ENCODE results near the gene IL2RA.
"Not testable (repeated sequence)": the region's sequence is repeated elsewhere in the genome, so short reads cannot be mapped to it uniquely, and the experiment has no call there.

IL2RA gene

DNA sequence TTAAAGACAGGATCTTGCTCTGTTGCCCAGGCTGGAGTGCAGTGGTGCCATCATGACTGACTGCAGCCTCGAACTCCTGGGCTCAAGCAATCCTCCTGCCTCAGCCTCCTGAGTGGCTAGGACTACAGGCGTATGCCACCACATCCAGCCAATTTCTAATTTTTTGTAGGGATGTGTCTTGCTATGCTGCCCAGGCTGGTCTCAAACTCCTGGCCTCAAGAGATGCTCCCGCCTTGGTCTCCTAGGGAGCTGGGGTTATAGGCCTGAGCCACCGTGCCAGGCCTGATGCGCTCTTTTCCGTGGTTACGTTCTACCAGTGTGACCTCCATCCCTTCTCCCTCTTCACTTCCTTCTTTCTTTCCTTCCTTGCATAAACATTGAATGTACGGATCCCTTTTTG lies 50.6 kb downstream of the IL2RA start:
- DNase-seq = no peak

DNA sequence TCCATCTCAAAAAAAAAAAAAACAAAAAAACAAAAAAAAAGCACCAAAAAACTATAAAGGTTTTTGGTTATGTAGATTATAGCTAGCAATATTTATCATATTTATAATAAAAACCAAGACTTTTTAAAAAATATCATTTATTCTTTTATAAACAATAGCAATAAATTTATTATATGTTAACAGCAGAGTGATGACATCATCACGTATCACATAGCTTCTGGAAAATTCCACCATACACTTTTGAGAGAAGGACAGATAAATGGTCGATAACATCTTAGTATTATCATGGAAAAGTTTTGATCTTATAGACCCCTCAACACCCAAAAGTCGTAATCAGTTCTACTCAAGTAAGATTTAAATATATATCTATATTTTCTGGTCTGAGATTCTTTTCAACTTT lies 51.6 kb downstream of the IL2RA start:
- DNase-seq = no peak

DNA sequence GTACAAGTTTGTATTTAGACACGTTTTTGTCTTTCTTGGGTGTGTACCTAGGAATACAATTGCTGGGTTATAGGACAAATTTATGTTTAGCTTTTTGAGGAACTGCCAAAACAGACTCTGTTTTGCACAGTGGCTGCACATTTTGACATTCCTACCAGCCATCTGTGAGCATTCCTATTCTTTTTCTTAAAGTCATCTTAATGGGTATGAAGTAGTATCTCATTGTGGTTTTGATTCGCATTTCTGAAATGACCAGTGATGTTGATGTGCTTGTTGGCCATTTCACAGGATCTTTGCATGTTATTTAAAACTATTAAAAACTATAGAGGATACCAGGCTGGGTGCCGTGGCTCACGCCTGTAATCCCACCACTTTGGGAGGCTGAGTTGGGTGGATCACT lies 52.2 kb downstream of the IL2RA start:
- DNase-seq = no peak

DNA sequence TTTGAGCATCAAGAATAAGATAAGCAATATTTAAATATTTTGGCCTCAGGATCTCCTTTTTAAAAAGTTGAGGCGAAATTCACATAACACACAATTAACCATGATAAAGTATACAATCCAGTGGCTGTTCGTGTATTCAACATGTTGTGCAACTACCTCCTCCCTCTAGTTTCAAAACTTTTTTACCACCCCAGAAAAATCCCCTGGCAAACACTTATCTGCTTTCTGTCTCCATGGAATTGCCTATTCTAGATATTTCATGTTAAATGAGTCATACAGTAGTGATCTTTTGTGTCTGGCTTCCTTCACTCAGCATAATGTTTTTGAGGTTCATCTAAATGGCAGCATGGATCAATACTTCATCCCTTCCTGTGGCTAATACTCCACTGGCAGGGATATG lies 53.0 kb downstream of the IL2RA start:
- DNase-seq = peak; percentile 92

DNA sequence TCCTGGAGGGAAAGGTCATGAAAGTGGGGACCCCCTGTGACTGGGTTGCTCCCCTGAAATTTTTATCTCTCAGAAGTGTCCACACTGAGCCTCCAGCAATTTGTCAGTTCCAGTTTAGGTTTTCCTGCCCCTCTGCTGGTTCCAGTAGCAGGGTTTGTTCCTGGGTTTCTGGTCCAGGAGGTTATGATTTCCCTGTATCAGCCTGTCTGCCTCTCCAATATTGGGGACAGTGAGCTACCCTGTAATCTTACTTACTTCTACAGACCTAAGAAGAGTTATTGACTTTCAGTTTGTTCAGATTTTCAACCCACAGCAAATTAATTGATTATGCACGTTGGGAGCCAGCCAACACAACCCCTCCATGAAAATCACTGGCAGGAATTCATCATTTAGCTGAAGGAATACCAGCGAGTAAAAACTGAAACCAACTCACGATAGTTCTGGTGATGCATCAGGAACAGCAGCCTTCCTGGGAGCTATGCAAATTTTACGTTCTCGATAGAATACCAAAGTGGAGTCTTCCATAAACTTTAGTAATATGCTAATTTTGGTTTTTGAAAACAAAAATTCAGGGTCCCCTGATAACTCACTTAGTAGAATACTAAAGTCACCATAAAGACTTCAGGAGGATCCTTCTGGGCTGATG lies 53.5 kb downstream of the IL2RA start:
- peak; percentile 29 for DNase-seq

DNA sequence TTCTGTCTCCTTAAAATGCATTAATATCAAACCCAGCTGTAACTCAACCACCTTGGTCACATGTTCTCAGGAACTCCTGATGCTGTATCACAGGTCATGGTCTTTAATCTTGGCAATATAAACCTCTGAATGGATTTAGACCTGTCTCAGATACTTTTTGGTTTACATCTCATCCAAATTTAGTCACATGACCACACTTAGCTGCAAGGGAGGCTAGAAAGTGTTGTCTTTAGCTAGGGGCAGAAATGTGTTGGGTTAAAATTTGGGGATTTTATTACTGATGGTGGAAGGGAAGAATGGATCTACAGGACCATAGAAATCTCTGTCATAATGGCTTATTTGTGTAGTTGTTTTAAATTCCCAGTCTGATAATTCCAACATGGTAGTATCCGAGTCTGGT lies 55.2 kb downstream of the IL2RA start:
- no peak for DNase-seq

DNA sequence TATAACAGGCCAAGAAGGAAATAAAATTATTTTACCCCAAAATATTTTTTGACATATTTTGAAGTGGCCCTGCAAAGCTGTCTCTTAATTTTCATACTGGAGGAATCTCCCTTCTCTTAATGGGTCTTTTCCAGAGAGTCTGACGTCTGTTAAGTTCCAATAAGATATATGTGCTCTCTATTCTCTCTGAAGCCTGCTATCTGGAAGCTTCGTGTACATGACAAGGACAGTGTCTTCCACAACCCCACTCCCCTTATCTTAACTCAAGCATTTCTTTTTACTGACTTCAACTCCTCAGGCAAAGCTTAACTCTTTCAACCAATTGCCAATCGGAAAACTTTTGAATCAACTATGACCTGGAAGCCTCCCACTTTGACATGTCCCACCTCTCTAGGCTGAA lies 55.6 kb downstream of the IL2RA start:
- DNase-seq = no peak

DNA sequence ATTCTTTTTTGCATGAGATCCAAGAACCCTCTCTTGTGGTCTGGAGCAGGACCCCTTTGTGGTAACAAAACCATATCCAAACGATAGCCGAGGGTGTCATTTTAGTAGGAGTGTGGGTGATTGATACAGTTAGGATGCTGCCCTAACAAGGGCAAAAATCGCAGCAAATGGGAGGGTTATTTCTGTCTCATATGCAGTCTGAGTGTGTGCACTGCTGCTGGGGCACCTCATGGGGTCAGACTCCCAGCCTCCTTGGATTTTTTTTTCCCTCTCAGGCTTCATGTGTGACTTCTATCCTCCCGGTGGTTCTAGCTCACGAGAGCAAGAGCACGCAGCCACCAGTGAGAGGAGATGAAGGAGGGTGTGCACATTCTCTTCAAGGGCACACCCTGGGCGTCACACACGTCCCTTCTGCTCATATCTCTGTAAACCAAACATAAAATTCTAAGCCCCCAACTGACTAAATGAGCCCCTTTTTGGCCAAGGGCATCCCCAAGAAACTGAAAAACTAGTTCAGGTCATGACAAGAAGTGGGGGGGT lies 56.2 kb downstream of the IL2RA start:
- DNase-seq = no peak

DNA sequence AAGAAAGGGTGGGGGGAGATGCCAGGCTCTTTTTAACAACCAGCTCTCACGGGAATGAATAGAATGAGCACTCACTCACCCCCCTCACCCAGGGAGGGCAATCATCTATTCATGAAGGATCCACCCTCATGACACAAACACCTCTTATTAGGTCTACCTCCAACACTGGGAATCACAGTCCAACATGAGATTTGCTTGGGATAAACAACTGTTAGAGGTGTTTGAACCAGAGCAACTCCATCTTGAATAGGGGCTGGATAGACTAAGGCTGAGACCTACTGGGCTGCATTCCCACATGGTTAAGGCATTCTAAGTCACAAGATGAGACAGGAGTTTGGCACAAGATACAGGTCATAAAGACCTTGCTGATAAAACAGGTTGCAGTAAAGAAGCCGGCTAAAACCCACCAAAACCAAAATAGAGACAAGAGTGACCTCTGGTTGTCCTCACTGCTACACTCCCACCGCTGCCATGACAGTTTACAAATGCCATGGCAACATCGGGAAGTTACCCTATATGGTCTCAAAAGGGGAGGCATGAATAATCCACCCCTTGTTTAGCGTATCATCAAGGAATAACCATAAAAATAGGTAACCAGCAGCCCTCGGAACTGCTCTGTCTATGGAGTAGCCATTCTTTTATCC lies 56.9 kb downstream of the IL2RA start:
- not testable (repeated sequence) for DNase-seq

DNA sequence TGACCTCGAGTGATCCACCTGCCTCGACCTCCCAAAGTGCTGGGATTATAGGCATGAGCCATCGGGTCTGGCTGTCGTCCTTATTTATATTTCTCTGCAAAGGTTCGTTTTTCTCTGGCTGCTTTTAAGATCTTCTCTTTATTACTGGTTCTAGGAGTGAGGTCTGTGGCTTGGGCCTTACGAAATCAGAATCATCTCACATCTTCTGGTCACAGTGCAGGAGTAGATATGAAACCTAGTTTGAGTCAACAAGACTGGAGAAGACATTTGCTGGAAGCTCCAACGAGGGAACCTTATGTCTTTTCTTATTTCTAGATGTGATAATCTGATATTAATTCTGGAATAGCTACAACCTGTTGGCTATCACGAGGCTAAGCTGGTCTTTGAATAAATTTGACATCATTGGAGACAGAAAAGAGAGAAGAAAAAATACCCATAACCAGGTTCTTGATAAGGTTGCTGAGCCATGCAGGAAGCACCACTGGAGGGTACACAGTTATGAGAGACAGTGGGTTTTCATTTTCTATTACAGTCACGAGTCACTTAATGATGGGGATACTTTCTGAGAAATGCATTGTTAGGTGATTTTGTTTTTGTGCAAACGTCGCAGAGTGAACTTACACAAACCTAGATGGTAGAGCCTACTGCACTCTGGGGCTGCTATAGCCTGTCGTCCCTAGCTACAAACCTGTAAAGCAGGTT lies 59.2 kb downstream of the IL2RA start:
- DNase-seq = no peak

DNA sequence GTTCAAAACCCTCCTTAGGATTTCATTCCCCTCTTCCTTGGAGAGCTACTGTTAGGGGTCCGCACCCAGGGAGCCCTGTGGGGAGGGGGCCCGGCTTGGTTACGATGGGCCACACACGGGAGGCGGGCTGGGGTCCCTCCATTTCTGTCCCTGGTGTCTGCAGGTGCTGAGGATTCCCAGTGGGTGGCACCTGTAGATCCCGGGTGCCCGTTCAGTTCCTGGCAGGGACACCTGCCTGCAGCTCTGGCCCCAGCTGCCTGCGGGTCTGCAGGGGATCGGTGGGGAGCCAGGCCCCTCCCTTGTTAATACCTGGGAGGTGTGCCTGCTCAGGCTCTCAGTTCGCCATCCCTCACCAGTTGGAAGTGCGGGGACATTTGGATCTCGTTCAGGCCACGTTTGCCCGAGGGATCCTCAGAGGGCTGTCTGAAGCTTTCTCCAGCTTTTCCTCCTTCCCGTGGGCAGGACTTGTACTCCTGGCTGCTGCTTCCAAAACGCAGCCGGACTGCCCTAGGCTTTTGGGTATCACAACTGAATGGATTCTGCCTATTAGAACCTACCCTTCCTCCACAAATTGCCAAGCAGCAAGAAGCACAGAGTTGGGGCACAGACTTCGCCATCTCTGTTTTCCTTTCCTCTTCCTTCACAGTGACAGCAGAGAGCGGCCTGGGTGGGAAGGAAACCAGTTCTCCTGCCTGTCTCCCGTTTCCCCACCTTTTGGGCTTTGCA lies 62.6 kb downstream of the IL2RA start:
- no peak for DNase-seq

DNA sequence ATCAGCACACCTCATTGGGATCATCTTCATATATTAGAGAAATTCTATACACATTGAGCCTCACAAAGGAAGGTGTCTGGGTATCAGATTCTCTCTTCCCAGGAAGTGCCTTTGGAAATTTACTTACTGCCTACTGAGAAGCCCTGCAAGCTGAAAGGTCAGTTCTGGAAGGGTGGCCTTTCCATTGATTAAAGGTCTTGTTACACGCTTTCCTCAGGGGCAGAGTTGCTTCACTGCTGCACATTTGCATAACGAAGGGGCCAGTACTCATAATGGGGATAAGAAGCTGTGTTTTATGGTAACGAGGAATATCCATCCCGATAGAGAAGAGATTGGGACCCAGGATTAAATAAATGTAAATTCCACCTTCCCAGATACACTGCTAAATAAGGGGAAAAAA lies 65.5 kb downstream of the IL2RA start:
- no peak for DNase-seq

DNA sequence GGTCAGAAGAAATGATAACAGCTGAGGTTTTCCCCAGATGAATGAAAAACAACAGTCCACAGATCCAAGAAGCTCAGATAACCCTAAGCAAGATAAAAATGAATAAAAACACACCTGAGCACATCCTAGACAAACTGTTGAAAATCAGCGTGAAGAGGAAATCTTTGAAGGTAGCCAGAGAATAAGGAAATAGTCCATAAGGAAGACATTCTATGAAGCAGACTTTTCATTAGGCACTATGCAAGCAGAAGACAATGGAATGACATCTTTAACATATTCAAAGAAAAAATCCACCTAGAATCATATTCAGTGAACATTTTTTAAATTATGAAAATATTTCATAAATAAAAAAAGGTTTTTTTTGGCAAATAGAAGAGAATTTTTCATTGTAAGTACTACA lies 69.8 kb downstream of the IL2RA start:
- no peak for DNase-seq

DNA sequence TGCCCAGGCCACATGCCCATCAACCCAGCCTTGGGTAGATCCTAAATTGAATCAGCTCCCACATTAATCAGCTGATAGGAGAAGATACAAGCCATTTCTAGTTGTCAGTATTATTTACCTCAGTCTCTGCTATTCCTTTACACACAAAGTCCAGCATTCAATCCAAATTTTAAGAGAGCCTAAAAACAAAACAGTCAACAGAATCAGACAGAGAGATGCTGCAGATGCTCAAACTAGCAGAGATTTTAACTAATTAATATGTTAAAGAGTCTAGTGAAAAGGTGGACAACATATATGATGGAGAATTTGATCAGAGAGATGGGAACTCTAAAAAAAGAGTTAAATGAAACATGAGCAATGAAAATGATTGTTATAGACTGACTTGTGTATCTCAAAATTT lies 70.5 kb downstream of the IL2RA start:
- no peak for DNase-seq

DNA sequence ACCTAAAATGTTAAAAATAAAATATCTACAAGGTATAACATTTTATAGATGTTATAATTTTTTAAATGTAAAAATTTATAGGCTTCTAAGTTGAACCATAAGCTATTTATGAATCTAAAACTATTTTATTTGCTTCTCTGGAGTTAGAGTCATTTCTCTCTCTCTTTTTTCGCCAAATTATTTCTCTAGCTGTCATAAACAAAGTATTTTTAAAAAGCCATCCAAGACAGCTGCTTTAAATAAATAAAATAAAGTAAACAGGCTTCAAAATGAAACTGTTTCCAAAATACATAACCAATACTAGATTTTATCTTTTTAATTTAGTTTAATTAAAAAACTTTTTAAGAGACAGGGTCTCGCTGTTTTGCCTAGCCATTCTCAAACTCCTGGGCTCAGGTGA lies 72.4 kb downstream of the IL2RA start:
- DNase-seq = no peak

DNA sequence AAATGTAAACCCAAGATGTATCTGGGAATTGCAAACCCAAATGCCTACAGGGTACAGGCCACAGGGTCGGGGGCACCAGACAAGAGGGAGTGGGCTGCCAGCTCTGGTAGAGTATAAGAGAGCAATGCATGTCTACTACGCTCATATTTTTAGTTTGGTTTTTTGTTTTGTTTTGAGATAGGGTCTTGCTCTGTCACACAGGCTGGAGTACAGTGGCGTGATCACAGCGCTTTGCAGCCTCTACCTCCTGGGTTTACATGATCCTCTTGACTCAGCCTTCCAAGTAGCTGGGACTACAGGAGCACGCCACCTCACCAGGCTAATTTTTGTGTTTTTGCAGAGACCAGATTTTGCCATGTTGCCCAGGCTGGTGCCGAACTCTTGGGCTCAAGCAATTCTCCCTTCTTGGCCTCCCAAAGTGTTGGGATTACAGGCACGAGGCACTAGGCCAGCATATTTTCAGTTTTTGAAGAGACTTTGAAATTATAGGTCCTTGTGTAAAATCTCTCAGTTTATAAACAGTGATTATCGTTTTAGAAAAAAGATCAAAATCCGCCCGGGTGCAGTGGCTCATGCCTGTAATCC lies 73.7 kb downstream of the IL2RA start:
- DNase-seq = no peak

DNA sequence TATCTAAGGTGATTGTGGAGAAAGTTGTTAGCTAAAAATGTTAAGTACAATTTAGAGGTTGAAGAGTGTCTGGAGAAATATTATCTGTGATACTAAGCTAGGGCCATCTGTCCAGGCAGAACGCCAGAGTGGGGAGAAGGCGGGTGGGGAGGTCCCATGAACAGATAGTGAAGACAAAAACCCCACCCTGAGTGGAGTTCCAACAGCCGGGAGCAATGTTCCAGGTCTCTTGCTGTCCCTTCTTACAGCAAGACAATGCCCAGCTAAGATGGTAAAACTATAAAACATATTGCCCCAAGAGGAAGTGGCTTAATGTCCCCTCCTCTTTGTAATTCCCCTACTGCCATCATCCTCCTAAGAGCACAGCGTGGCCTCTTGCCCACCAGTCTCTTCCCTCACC lies 74.4 kb downstream of the IL2RA start:
- DNase-seq = peak; percentile 48

DNA sequence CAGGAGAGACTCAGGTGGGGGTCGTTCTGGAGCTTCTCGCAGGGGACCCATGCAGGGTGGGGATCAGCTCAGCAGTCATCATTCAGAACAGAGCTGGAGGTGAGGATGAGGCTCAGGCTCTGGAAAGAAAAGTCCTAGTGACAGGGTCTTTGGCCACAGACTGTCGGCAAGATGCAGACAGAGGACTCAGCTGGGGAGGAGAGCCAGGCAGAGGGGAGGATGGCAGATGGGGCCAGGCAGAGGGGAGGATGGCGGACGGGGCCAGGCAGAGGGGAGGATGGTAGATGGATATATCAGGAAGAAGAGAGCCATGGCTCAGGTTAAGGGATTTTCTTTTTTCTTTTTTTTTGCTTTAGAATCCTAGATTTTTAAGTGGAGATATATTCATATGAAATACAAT lies 77.1 kb downstream of the IL2RA start:
- no peak for DNase-seq

DNA sequence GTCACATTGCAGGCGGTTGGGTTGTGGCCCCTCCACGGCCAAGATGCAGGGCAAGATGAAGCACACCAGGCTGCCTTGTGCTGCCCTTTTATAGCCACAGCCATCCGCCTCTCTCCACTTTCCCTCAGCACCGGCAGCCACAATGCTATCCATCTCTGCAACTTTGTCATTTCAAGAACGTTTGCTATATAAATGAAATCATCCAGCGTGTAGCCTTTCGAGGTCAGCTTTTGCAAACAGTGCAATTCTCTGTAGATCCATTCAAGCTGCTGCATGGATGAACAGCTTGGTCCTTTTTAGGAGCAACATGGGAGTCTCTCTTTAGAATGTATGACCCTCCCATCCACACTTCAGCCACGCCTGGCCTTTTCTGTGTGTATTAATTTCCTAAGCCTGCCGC lies 78.4 kb downstream of the IL2RA start:
- no peak for DNase-seq

DNA sequence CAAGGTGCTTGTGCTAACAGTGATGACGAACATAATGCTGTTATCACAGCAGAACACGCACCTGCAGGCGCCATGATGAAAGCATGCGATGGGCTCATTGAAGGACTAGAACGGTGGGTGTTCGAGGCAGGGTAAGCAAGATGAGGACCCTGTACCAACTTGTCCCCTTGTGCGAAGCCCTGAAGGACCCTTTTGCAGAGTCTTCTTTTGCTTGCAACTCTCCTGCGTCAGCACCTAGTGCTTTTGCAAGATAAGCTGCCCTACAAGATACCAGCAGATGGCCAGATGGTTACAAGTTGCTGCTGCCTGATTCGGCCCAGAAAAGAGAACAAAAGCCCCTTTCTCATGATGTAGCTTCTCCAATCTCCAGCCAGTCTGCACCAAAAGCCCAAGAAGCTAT lies 80.6 kb downstream of the IL2RA start:
- no peak for DNase-seq

DNA sequence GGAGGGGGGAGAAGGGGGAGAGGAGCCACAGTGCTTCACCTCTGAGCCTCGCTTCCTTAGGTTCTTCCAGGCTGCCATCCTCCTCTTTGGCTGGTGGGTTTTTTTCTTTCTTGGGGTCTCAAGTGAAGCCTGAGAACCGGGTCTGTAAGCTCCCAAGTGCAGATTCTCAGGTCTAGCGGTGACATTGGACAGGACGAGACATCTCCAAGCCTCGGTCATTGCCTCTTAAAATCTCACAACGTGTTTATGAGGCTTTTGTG lies 84.0 kb downstream of the IL2RA start:
- DNase-seq = peak; percentile 6

DNA sequence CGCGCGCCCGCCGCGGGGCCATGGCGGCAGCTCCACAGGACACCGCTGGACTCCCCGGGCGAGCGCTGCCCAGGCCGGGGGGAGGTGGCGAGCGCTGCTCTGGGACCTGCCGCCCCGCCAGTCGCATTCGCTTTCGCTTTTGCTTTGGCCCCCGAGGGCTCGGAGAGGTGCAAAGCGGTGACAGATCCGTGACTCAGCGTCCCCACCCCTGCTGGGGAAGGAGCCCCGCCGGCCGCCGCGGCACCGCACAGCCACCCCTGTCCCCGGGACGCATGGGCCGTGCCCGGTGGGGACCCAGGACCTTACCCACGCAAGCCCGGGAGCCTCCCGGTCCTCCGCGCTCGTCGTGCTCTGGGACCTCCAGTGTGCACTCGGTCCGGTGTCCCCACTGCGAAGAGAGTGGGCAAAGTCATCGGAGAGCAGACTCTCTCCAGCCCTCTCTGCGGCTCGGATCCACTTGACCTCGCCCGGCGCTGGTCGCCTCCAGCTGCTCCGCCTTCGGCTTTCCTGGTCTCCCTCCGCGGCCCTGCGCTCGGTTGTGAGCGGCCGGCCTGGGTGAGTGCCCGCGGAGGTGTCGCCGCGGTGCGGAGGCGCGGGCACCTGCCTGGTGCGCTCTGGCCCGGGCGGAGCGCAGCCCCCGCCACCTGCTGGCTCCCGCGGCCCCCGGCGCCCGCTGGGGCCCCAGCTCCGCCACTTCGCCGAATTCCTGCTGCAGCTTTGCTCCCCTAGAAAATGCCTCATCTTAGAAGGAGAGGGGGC lies 84.5 kb downstream of the IL2RA start, which contains the start of gene IL15RA:
TSS of gene IL15RA (minus strand) at position 73 of the 759 bp plus-strand sequence. CDS start at position 22, 51 bp downstream.
- DNase-seq = peak; percentile 97

Measured in inflammatory macrophage treated with lipopolysaccharide for 4 hours (primary cell).